H9 (cell line): ENCODE results near the gene PLK3. TPM values are rescaled to one million over a fixed set of nuclear protein-coding genes. Genes with fewer than 3 reads are reported as not detected.

Experiments
- DNase-seq: peaks from one replicate; pipeline ENCODE4 v3.0.0-alpha.2; 2017
- H2AFZ ChIP-seq: one replicate; pipeline ENCODE4 v1.6.1; 2013; ENCODE audit warnings: mild to moderate bottlenecking, low read length, control low read depth, moderate library complexity
- H2AK5ac ChIP-seq: 2 replicates; pipeline ENCODE4 v1.6.1; 2013; ENCODE audit warnings: low read length, control low read depth, mixed read lengths; ENCODE audit not compliant: insufficient read length
- H2BK120ac ChIP-seq: one replicate; pipeline ENCODE4 v1.6.1; 2013; ENCODE audit warnings: low read depth, mild to moderate bottlenecking, low read length, control low read depth, inconsistent platforms; ENCODE audit not compliant: poor library complexity, severe bottlenecking
- H2BK12ac ChIP-seq: 2 replicates; pipeline ENCODE4 v1.6.1; 2013; ENCODE audit warnings: low read length, control low read depth, mixed read lengths, low read depth; ENCODE audit not compliant: insufficient read length
- H2BK15ac ChIP-seq: 2 replicates; pipeline ENCODE4 v1.6.1; 2013; ENCODE audit warnings: low read depth, low read length, control low read depth
- H2BK20ac ChIP-seq: one replicate; pipeline ENCODE4 v1.6.1; 2013; ENCODE audit warnings: low read depth, mild to moderate bottlenecking, low read length, control low read depth, inconsistent platforms; ENCODE audit not compliant: poor library complexity, severe bottlenecking
- H2BK5ac ChIP-seq: 2 replicates; pipeline ENCODE4 v1.6.1; 2013; ENCODE audit warnings: low read length, control low read depth, mixed read lengths; ENCODE audit not compliant: insufficient read length
- H3K14ac ChIP-seq: 2 replicates; pipeline ENCODE4 v1.6.1; 2013; ENCODE audit warnings: low read length, control low read depth; ENCODE audit not compliant: insufficient read depth
- H3K18ac ChIP-seq: 2 replicates; pipeline ENCODE4 v1.6.1; 2013; ENCODE audit warnings: low read depth, mild to moderate bottlenecking, mixed read lengths, low read length, control low read depth; ENCODE audit not compliant: insufficient read length
- H3K23ac ChIP-seq: 2 replicates; pipeline ENCODE4 v1.6.1; 2013; ENCODE audit warnings: low read length, control low read depth, mixed read lengths, low read depth; ENCODE audit not compliant: insufficient read length
- H3K23me2 ChIP-seq: 2 replicates; pipeline ENCODE4 v1.6.1; 2013; ENCODE audit warnings: low read depth, mild to moderate bottlenecking, mixed read lengths, low read length, control low read depth; ENCODE audit not compliant: insufficient read length, poor library complexity, severe bottlenecking
- H3K27ac ChIP-seq: 2 replicates; pipeline ENCODE4 v1.5.1; 2013; ENCODE audit warnings: low read length, control low read depth, mixed read lengths, low read depth; ENCODE audit not compliant: insufficient read length
- H3K27me3 ChIP-seq: 2 replicates; pipeline ENCODE4 v1.6.1; 2013; ENCODE audit warnings: low read length, control low read depth, inconsistent platforms; ENCODE audit not compliant: insufficient read depth
- H3K4ac ChIP-seq: 2 replicates; pipeline ENCODE4 v1.6.1; 2013; ENCODE audit warnings: low read depth, mild to moderate bottlenecking, control low read depth, inconsistent platforms, low read length, moderate library complexity
- H3K4me1 ChIP-seq: 2 replicates; pipeline ENCODE4 v1.6.1; 2013; ENCODE audit warnings: low read length, control low read depth, inconsistent platforms; ENCODE audit not compliant: insufficient read depth
- H3K4me2 ChIP-seq: 2 replicates; pipeline ENCODE4 v1.6.1; 2013; ENCODE audit warnings: low read length, control low read depth, mixed read lengths; ENCODE audit not compliant: insufficient read length, insufficient read depth
- H3K56ac ChIP-seq: 2 replicates; pipeline ENCODE4 v1.6.1; 2013; ENCODE audit warnings: low read depth, mild to moderate bottlenecking, mixed read lengths, low read length, control low read depth; ENCODE audit not compliant: insufficient read length
- H3K79me1 ChIP-seq: 2 replicates; pipeline ENCODE4 v1.6.1; 2013; ENCODE audit warnings: low read depth, mild to moderate bottlenecking, moderate library complexity, low read length, control low read depth, inconsistent platforms; ENCODE audit not compliant: insufficient read depth, poor library complexity, severe bottlenecking
- H3K79me2 ChIP-seq: 2 replicates; pipeline ENCODE4 v1.6.1; 2013; ENCODE audit warnings: low read length, control low read depth, inconsistent platforms; ENCODE audit not compliant: insufficient read depth
- H3K9ac ChIP-seq: 2 replicates; pipeline ENCODE4 v1.6.1; 2013; ENCODE audit warnings: low read length, control low read depth, mixed read lengths; ENCODE audit not compliant: insufficient read length; ENCODE audit errors: extremely low read depth
- H3K9me3 ChIP-seq: one replicate; pipeline ENCODE4 v1.6.1; 2013; ENCODE audit warnings: low read depth, low read length, inconsistent platforms; ENCODE audit not compliant: control insufficient read depth
- H3T11ph ChIP-seq: one replicate; pipeline ENCODE4 v1.6.1; 2013; ENCODE audit warnings: mild to moderate bottlenecking, low read length, control low read depth, inconsistent platforms
- H4K20me1 ChIP-seq: one replicate; pipeline ENCODE4 v1.6.1; 2013; ENCODE audit not compliant: control insufficient read depth, insufficient read length, insufficient read depth
- H4K5ac ChIP-seq: 2 replicates; pipeline ENCODE4 v1.6.1; 2013; ENCODE audit warnings: low read depth, mild to moderate bottlenecking, mixed read lengths, low read length, control low read depth; ENCODE audit not compliant: insufficient read length
- H4K8ac ChIP-seq: replicated peaks from 2 replicates; pipeline ENCODE4 v1.6.1; 2013; ENCODE audit warnings: low read length, control low read depth, mixed read lengths, low read depth; ENCODE audit not compliant: insufficient read length
- H4K91ac ChIP-seq: 2 replicates; pipeline ENCODE4 v1.6.1; 2013; ENCODE audit warnings: low read depth, mild to moderate bottlenecking, moderate library complexity, mixed read lengths, low read length, control low read depth; ENCODE audit not compliant: insufficient read length
- H3K27ac Mint-ChIP-seq, 3 experiments: 2 replicates in 2 of 3; 3 replicates in 1 of 3; pipeline ENCODE4 v1.8.0; 2020 to 2021; ENCODE audit warnings: mixed read lengths in 3 of 3, mild to moderate bottlenecking in 1 of 3, moderate library complexity in 1 of 3
- H3K27me3 Mint-ChIP-seq: 2 replicates; pipeline ENCODE4 v1.8.0; 2021; ENCODE audit warnings: low read depth, mild to moderate bottlenecking, moderate library complexity, mixed read lengths
- H3K36me3 Mint-ChIP-seq, 3 experiments: 2 replicates in 2 of 3; 3 replicates in 1 of 3; pipeline ENCODE4 v1.8.0; 2020 to 2021; ENCODE audit warnings: low read depth in 3 of 3, mixed read lengths in 3 of 3; ENCODE audit not compliant: insufficient read depth in 1 of 3
- H3K4me1 Mint-ChIP-seq, 2 experiments: 2 replicates each; pipeline ENCODE4 v1.8.0; 2020; ENCODE audit warnings: mixed read lengths in 2 of 2
- H3K4me3 Mint-ChIP-seq, 2 experiments: 2 replicates in 1 of 2; 3 replicates in 1 of 2; pipeline ENCODE4 v1.8.0; 2020 to 2021; ENCODE audit warnings: mild to moderate bottlenecking in 2 of 2, mixed read lengths in 2 of 2, moderate library complexity in 1 of 2
- H3K9me3 Mint-ChIP-seq, 2 experiments: 2 replicates in 1 of 2; 3 replicates in 1 of 2; pipeline ENCODE4 v1.8.0; 2020; ENCODE audit warnings: mild to moderate bottlenecking in 2 of 2, mixed read lengths in 2 of 2, moderate library complexity in 1 of 2
- WGBS: extraction: QIAGEN DNeasy Blood & Tissue Kit; methylation state at CpG from one replicate; pipeline ENCODE4 v1.1.7; 2013; ENCODE audit warnings: missing lambda C conversion rate, low lambda C conversion rate, mixed read lengths; ENCODE audit not compliant: insufficient read length; ENCODE audit errors: extremely low coverage; 5-methylcytosine and 5-hydroxymethylcytosine counted together
- total RNA-seq: library from RNA; stranded (reverse); gene quantifications from 2 replicates; pipeline ENCODE4 v1.2.1, GENCODE V29; 2021
- TF ChIP-seq, protein P1 (sequence below): fragments of 200-600 bp; sonication (generic); conservative IDR thresholded peaks from 3 replicates; pipeline ENCODE4 v1.8.0; 2021; ENCODE audit warnings: antibody characterized with exemption, mild to moderate bottlenecking

PLK3 gene
- total RNA-seq, 1 experiment from 2014 or later = 14.7 TPM

- Histone ChIP-seq H2BK15ac (no peak overlapping the region), H2BK120ac (no peak overlapping the region), H3K4ac (no peak overlapping the region), H2AFZ (no peak overlapping the region), H3K23me2 (no peaks in the 10 kb centered on the region), H3K27ac (no peak overlapping the region), H2BK5ac (no peak overlapping the region), H4K8ac (no peak overlapping the region), H2AK5ac (no peak overlapping the region), H3K23ac (no peak overlapping the region), H3K79me2 (no peaks in the 10 kb centered on the region), H4K20me1 (no peaks in the 10 kb centered on the region), H4K5ac (no peak overlapping the region), H3K4me2 (no peak overlapping the region), H3K27me3 (no peaks in the 10 kb centered on the region), H3K9ac (no peak overlapping the region), H3K14ac (no peak overlapping the region; the same call in 1 of the 2 replicates), H4K91ac (no peak overlapping the region), H2BK12ac (no peak overlapping the region), H3K18ac (no peak overlapping the region), H3K56ac (no peak overlapping the region), H3K4me1 (no peaks in the 10 kb centered on the region; the same call in 1 of the 2 replicates), H2BK20ac (no peak overlapping the region), H3K9me3 (no peaks in the 10 kb centered on the region), H3K79me1 (no peaks in the 10 kb centered on the region), H3T11ph (no peak overlapping the region)
- Mint-ChIP-seq H3K4me1 (peaks cover 14% of the 10 kb centered on the region in 2 experiments), H3K9me3 (no peaks in the 10 kb centered on the region), H3K27me3 (no peaks in the 10 kb centered on the region; the same call in 1 of the 2 replicates), H3K27ac (no peak overlapping the region), H3K4me3 (no peak overlapping the region), H3K36me3 (no peaks in the 10 kb centered on the region)
- no peak for DNase-seq
- TF ChIP-seq, protein P1, sequence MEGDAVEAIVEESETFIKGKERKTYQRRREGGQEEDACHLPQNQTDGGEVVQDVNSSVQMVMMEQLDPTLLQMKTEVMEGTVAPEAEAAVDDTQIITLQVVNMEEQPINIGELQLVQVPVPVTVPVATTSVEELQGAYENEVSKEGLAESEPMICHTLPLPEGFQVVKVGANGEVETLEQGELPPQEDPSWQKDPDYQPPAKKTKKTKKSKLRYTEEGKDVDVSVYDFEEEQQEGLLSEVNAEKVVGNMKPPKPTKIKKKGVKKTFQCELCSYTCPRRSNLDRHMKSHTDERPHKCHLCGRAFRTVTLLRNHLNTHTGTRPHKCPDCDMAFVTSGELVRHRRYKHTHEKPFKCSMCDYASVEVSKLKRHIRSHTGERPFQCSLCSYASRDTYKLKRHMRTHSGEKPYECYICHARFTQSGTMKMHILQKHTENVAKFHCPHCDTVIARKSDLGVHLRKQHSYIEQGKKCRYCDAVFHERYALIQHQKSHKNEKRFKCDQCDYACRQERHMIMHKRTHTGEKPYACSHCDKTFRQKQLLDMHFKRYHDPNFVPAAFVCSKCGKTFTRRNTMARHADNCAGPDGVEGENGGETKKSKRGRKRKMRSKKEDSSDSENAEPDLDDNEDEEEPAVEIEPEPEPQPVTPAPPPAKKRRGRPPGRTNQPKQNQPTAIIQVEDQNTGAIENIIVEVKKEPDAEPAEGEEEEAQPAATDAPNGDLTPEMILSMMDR = no peak
- WGBS = no CpG with 5 or more reads among the region's 9 CpGs
Observed at GRCh38 chr1:44831516-44831915, 31.3 kb downstream of the PLK3 start.
